HepG2 (cell line): ENCODE measurements around the gene EFNA2. TPM values are rescaled to one million over a fixed set of nuclear protein-coding genes. Genes with fewer than 3 reads are reported as not detected.

Experiments
- BRCA1 ChIP-seq: sonication (generic); formaldehyde crosslinking; IDR thresholded peaks from 2 replicates; pipeline ENCODE4 v1.4.0; 2020; ENCODE audit warnings: missing genetic modification reagents
- FOXK1 ChIP-seq: sonication (generic); formaldehyde crosslinking; IDR thresholded peaks from 2 replicates; pipeline ENCODE4 v1.4.0; 2020; ENCODE audit warnings: low read depth, missing genetic modification reagents, borderline replicate concordance
- MTF1 ChIP-seq: sonication (generic); formaldehyde crosslinking; IDR thresholded peaks from 2 replicates; pipeline ENCODE4 v1.5.0; 2020; ENCODE audit warnings: missing genetic modification reagents
- POLR2AphosphoS2 ChIP-seq: IDR thresholded peaks from 2 replicates; pipeline ENCODE4 v1.6.1; 2011; ENCODE audit warnings: low read depth, low read length, improper control_type of control experiment
- RARA ChIP-seq: IDR thresholded peaks from 2 replicates; pipeline ENCODE4 v1.6.1; 2016; ENCODE audit warnings: missing genetic modification reagents, missing compliant biosample characterization
- RCOR2 ChIP-seq: IDR thresholded peaks from 2 replicates; pipeline ENCODE4 v1.6.1; 2016; ENCODE audit warnings: missing biosample characterization, missing genetic modification reagents
- SP5 ChIP-seq: IDR thresholded peaks from 2 replicates; pipeline ENCODE4 v1.6.1; 2016; ENCODE audit warnings: low read depth, borderline replicate concordance
- TARDBP ChIP-seq: sonication (generic); formaldehyde crosslinking; IDR thresholded peaks from 2 replicates; pipeline ENCODE4 v1.8.0; 2022; ENCODE audit warnings: mild to moderate bottlenecking, missing genetic modification reagents
- YEATS2 ChIP-seq: sonication (generic); formaldehyde crosslinking; IDR thresholded peaks from 2 replicates; pipeline ENCODE4 v1.4.0; 2020; ENCODE audit warnings: missing genetic modification reagents, borderline replicate concordance
- ZMYM2 ChIP-seq: sonication (generic); formaldehyde crosslinking; IDR thresholded peaks from 2 replicates; pipeline ENCODE4 v1.8.0; 2022; ENCODE audit warnings: mild to moderate bottlenecking, missing genetic modification reagents
- ZNF335 ChIP-seq: sonication (generic); formaldehyde crosslinking; IDR thresholded peaks from 2 replicates; pipeline ENCODE4 v1.4.0; 2020; ENCODE audit warnings: missing genetic modification reagents
- ZNF605 ChIP-seq: sonication (generic); formaldehyde crosslinking; IDR thresholded peaks from 2 replicates; pipeline ENCODE4 v1.8.0; 2022; ENCODE audit warnings: mild to moderate bottlenecking, missing genetic modification reagents
- ZNF674 ChIP-seq: sonication (generic); formaldehyde crosslinking; IDR thresholded peaks from 2 replicates; pipeline ENCODE4 v1.5.0; 2020; ENCODE audit warnings: low read depth, mild to moderate bottlenecking, missing genetic modification reagents
- ZNF749 ChIP-seq: sonication (generic); formaldehyde crosslinking; IDR thresholded peaks from 2 replicates; pipeline ENCODE4 v1.8.0; 2022; ENCODE audit warnings: mild to moderate bottlenecking, missing genetic modification reagents, moderate library complexity, borderline replicate concordance
- polyA plus RNA-seq, 8 experiments: library from polyadenylated mRNA; depleted of rRNA in 3 of 8; stranded (reverse) in 7 of 8; unstranded in 1 of 8; fragments of >200 nt; fragmentation: Illumina TruSeq in 4 of 8; extraction: Trizol in 4 of 8; gene quantifications; 2 replicates each; pipeline versions ENCODE4 v1.2.1 to v1.2.3, GENCODE V29; 2011 to 2016; ENCODE audit warnings: low read depth in 4 of 8, missing spikeins in 1 of 8, mixed read lengths in 1 of 8; ENCODE audit not compliant: insufficient read depth in 1 of 8
- total RNA-seq, 5 experiments: library from RNA; depleted of rRNA; stranded (reverse); fragments of >200 nt; fragmentation: Illumina TruSeq; extraction: Trizol; gene quantifications; 2 replicates each; pipeline ENCODE4 v1.2.3, GENCODE V29; 2016; ENCODE audit warnings: low read depth in 1 of 5
- TF ChIP-seq, protein P1 (sequence below): sonication (generic); formaldehyde crosslinking; IDR thresholded peaks from 2 replicates; pipeline ENCODE4 v1.4.0; 2020; ENCODE audit warnings: mild to moderate bottlenecking, missing genetic modification reagents
- TF ChIP-seq, protein P2 (sequence below): IDR thresholded peaks from 2 replicates; pipeline ENCODE4 v1.6.1; 2016
- TF ChIP-seq, protein P3 (sequence below): sonication (generic); formaldehyde crosslinking; IDR thresholded peaks from 2 replicates; pipeline ENCODE4 v1.4.0; 2020; ENCODE audit warnings: missing genetic modification reagents
- TF ChIP-seq, protein P4 (sequence below), 2 experiments: sonication (generic) in 1 of 2; formaldehyde crosslinking in 1 of 2; IDR thresholded peaks; 2 replicates each; pipeline versions ENCODE4 v1.5.1 to v1.6.1; 2011 to 2020; ENCODE audit warnings: borderline replicate concordance in 1 of 2, low read depth in 1 of 2, low read length in 1 of 2, mild to moderate bottlenecking in 1 of 2, missing genetic modification reagents in 1 of 2, moderate library complexity in 1 of 2
- TF ChIP-seq, protein P5 (sequence below): sonication (generic); formaldehyde crosslinking; IDR thresholded peaks from 2 replicates; pipeline ENCODE4 v1.9.0; 2021; ENCODE audit warnings: missing genetic modification reagents, borderline replicate concordance

The EFNA2 gene
- total and polyA plus RNA-seq, 2 of the 13 experiments (the other 11 are each of a cell fraction or from before 2014, with no cell fraction given), result 6.0 to 9.9 TPM

DNA sequence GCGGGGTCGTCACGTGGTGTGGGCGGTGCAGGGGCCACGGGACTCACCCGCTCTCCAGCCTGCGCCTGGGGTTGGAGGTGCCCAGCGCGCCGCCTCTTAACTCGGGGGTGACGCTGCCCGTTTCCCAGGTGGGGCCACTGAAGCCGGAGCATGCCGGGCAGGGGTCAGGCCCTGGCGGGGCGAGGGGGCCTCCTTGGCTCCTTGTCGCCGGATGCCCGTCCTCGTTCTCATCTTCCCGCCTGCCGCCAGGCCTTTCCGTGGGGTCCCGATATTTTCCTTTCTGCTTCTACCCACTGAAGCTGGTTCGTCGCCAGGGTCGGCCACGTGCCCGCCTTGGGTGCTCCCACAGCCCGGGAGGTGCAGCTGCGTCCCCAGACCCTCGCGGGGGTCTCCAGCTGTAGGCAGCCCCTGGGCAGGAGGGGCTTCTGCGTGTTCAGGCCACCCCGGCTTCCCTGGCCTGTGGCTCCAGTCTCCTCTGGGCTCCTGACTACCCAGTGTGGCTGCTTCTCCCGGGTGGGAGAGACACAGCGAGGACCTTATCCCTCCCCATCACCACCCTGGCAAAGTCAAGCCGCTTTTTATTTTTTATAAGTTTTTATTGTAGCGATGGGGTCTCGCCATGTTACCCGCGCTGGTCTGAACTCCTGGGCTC is 9.6 kb upstream of the EFNA2 start (continued):
- TF ChIP-seq FOXK1, result 0 out of 2 replicates have a peak, but pooled peaks have one; percentile 54
- TF ChIP-seq BRCA1 (CRISPR knock-in tag), result no peak
- TF ChIP-seq RCOR2 (CRISPR knock-in tag), result no peak
- TF ChIP-seq, protein P1, sequence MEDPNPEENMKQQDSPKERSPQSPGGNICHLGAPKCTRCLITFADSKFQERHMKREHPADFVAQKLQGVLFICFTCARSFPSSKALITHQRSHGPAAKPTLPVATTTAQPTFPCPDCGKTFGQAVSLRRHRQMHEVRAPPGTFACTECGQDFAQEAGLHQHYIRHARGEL (CRISPR knock-in tag), result no peak
- no peak for TF ChIP-seq ZNF674
- TF ChIP-seq, protein P2, sequence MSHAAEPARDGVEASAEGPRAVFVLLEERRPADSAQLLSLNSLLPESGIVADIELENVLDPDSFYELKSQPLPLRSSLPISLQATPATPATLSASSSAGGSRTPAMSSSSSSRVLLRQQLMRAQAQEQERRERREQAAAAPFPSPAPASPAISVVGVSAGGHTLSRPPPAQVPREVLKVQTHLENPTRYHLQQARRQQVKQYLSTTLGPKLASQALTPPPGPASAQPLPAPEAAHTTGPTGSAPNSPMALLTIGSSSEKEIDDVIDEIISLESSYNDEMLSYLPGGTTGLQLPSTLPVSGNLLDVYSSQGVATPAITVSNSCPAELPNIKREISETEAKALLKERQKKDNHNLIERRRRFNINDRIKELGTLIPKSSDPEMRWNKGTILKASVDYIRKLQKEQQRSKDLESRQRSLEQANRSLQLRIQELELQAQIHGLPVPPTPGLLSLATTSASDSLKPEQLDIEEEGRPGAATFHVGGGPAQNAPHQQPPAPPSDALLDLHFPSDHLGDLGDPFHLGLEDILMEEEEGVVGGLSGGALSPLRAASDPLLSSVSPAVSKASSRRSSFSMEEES, result 0 out of 2 replicates have a peak, but pooled peaks have one; percentile 4
- no peak for TF ChIP-seq POLR2AphosphoS2
- no peak for TF ChIP-seq MTF1
- 0 out of 2 replicates have a peak, but pooled peaks have one; percentile 18 for TF ChIP-seq YEATS2 (CRISPR knock-in tag)
- TF ChIP-seq, protein P3, sequence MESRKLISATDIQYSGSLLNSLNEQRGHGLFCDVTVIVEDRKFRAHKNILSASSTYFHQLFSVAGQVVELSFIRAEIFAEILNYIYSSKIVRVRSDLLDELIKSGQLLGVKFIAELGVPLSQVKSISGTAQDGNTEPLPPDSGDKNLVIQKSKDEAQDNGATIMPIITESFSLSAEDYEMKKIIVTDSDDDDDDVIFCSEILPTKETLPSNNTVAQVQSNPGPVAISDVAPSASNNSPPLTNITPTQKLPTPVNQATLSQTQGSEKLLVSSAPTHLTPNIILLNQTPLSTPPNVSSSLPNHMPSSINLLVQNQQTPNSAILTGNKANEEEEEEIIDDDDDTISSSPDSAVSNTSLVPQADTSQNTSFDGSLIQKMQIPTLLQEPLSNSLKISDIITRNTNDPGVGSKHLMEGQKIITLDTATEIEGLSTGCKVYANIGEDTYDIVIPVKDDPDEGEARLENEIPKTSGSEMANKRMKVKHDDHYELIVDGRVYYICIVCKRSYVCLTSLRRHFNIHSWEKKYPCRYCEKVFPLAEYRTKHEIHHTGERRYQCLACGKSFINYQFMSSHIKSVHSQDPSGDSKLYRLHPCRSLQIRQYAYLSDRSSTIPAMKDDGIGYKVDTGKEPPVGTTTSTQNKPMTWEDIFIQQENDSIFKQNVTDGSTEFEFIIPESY, result 0 out of 2 replicates have a peak, but pooled peaks have one; percentile 20
- no peak for TF ChIP-seq ZNF335 (CRISPR knock-in tag)
- TF ChIP-seq, protein P4, sequence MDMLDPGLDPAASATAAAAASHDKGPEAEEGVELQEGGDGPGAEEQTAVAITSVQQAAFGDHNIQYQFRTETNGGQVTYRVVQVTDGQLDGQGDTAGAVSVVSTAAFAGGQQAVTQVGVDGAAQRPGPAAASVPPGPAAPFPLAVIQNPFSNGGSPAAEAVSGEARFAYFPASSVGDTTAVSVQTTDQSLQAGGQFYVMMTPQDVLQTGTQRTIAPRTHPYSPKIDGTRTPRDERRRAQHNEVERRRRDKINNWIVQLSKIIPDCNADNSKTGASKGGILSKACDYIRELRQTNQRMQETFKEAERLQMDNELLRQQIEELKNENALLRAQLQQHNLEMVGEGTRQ (IDR thresholded peaks at IDR 0.05; ENCODE audit: low read depth, low read length), result no peak
- TF ChIP-seq, protein P4 (CRISPR knock-in tag; IDR thresholded peaks at IDR 0.05; ENCODE audit: borderline replicate concordance), result peak; percentile 81; the same call in 1 of the 2 replicates
- TF ChIP-seq RARA (CRISPR knock-in tag), result 0 out of 2 replicates have a peak, but pooled peaks have one; percentile 1
- no peak for TF ChIP-seq ZMYM2 (CRISPR knock-in tag)
- peak; percentile 63; the same call in 1 of the 2 replicates for TF ChIP-seq ZNF605 (CRISPR knock-in tag)
- no peak for TF ChIP-seq ZNF749 (CRISPR knock-in tag)
- TF ChIP-seq, protein P5, sequence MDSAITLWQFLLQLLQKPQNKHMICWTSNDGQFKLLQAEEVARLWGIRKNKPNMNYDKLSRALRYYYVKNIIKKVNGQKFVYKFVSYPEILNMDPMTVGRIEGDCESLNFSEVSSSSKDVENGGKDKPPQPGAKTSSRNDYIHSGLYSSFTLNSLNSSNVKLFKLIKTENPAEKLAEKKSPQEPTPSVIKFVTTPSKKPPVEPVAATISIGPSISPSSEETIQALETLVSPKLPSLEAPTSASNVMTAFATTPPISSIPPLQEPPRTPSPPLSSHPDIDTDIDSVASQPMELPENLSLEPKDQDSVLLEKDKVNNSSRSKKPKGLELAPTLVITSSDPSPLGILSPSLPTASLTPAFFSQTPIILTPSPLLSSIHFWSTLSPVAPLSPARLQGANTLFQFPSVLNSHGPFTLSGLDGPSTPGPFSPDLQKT (CRISPR knock-in tag), result no peak
- 0 out of 2 replicates have a peak, but pooled peaks have one; percentile 59 for TF ChIP-seq TARDBP (CRISPR knock-in tag)
- peak; percentile 86; the same call in 1 of the 2 replicates for TF ChIP-seq SP5
